Right ventricle myocardium inferior (tissue), 1 donor: Measurements from ENCODE around the gene WDR46. TPM values are rescaled to one million over a fixed set of nuclear protein-coding genes. Genes with fewer than 3 reads are reported as not detected.
A peak's percentile ranks its signal among the peaks of the same experiment; 100 is the strongest.

ENCODE experiments used
- ATAC-seq: fragments of 200-7000 bp; cut with Tn5 transposase; one replicate; pipeline ENCODE4 v1.9.1; 2020; ENCODE audit warnings: mild to moderate bottlenecking, moderate library complexity
- DNase-seq: peaks from one replicate; pipeline ENCODE4 v3.0.0; 2021; ENCODE audit errors: missing footprints
- intact Hi-C: fragments of 100-400 bp; cut with DNase I; formaldehyde crosslinking; loops from one replicate; pipeline ENCODE4 v1.11.0; 2022
- total RNA-seq: library from RNA; stranded (reverse); fragmentation: NEBNext Ultra II Directional; extraction: Animal tissue kit (Norgen Biotek cat#: 25700); gene quantifications from one replicate; pipeline ENCODE4 v1.2.1, GENCODE V29; 2021
- donor health status: DM: no; HTN: yes; CAD: no; lungs with severe emphysema.

Gene WDR46
- total RNA-seq, 1 donor from 2014 or later: 15.9 TPM

DNA sequence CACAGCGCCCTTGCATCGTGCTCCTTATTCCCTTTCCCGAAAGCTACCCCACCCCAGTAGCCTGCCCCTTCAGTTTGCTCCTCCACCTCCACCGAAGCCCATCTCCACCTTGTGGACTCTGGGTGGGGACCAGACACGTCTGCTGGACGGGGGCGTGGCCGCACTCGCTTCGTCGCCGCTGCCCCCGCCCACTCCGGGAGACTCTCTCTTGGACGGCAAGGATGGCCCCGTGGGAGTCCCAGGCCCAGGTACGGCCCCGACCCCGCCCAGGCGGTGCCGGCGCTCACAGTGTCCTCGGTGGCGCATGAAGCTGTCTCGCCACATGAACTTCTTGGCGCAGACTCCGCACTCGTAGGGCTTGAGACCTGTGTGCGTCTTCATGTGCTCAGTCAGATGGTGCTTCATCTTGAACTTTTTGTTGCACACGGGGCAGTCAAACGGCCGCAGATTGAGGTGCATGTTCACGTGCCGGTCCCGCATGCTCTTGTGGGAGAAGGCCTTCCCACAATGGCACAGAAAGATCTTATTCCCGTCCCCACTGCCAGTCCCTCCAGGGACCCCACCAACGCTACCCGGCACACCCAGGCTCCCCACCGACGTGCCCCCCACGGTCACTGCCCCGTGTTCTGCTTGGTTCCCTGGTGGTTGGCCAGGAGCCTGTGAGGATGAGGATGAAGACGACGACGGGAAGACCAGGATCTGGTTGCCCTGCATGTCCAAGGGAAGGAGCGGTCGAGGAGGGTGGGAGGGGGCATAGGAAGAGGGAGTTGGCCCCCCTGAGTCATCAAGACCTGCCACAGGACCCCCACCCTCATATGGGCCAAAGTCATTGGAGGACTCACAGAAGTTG, 26.1 kb upstream of the WDR46 start:
- ATAC-seq: no peak
- DNase-seq: no peak
- intact Hi-C loops: loop anchor here (2.0 kb wide), 1 partner anchor 16 kb away; the partner anchor contains the start of gene RGL2

- no peak for DNase-seq
- intact Hi-C loops: loop anchor here (2.0 kb wide), 1 partner anchor 16 kb away; the partner anchor contains the start of gene RGL2
- ATAC-seq: peak; percentile 21
These were observed 25.5 kb upstream of the WDR46 start for GRCh38 chr6:33314515-33314942.

DNA sequence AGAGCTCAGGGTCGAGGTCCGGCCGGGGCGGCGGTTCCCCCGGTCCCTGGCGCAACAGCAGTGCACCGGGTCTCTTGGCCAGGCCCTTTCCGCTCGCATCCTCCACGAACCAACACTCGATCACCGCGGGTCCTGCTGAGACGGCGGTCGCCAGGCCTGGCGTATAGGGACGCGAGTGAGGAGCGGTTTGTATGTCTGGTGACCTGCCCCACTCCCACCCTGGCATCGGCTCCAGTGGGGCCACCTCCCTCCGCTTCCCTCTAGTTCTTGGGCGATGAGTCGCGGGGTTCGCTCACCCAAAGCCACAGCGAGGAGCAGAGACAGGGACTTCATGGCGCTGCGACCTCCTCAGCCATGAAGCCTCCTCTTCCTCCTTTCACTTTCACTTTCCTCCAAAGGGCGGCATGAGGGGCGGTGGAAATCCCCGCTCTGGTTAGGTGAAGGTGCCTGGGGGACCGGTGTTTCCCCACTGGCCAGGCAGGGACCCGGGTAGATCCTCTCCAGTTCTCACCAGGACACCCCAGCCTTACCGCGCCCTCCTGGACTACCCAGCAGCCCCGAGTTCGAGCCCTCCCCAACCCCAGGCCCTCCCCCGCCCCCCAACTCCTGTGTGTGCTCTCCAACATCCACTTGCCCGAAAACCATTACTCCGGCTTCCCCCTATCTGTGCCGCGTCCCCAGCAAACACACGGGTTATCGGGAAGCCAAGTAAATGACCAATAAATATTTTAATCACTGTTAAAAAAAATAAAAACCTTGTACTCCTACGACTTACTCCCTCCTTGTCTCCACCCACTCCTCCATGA, 24.9 kb upstream of the WDR46 start, which contains the start of gene TAPBP:
TSS of gene TAPBP (minus strand) at position 370 of the 806 bp plus-strand sequence. CDS start at position 333, 37 bp downstream.
- intact Hi-C loops: loop anchor here (2.0 kb wide), 1 partner anchor 15 kb away; the partner anchor contains the start of gene RGL2
- DNase-seq: peak; percentile 78
- peak; percentile 11 for ATAC-seq

DNA sequence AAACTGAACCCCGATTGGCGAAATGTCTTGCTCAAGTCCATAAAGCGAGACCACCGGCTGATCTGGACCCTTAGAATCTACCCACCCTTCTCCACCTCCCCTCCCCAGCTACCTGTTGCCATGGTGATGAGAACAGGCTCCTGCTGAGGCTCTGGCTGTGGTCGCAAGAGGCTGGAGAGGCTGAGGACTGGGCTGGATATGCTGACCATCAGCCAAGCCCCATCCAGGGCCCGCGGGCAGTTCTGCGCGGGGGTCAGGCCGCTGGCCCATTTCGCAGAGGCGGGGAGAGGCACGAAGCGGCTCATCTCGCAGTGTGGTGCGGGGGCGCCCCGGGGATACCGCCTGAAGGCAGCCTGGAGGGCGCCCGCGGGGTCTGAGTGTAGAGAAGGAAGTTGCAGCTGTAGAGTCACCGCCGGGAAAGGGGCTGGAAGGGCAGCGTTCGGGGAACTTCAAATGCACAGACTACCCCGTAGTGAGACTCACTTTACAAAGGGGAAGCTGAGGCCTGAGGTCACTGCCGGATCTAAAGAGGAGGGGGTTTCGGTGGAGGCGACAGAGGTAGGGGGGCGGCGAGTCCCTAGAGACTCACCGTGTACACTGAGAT, 24.2 kb upstream of the WDR46 start:
- ATAC-seq (no peak), DNase-seq (peak; percentile 87)
- intact Hi-C loops: no loop called here

- DNase-seq (no peak), ATAC-seq (no peak)
- intact Hi-C loops: no loop called here
These were observed 23.5 kb upstream of the WDR46 start for GRCh38 chr6:33312361-33313104.

DNA sequence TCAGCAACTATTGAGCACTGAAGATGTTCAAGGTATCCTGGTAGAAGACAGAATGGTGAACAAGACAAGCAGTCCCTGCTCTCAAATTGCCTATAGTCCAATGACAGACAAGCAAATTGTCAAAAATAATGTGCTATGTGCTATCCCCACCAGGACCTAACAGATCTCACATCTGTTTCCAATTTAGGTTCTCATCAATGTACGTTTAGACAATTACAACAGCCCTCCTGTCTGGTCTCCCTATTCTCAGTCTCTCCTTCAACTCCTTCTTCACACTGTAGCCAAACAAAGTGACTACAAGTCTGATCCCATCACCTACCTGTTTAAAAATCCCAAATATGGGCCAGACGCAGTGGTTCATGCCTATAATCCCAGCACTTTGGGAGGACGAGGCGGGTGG, 17.3 kb upstream of the WDR46 start:
- intact Hi-C loops: no loop called here
- DNase-seq (no peak), ATAC-seq (no peak)

DNA sequence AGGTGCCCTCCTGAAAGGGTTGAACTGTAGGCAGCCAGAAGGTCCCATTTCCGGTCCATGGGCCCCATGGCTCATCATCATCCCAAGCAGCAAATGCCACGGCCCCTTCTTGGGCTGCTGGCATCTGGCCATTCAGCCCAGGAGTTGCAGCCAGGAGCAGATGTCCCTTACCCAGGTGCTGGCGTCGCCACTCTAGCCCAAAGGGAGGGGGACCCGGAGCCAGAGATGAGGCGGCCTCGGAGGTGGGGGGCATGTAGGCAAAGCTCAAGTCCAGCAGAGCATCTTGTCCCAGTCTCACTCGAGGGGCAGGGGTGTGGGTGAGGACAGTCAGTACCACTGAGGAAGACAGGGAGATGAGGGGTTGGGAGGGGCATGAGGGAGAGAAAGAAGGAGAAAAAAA, 16.0 kb upstream of the WDR46 start:
- DNase-seq: no peak
- ATAC-seq: no peak
- intact Hi-C loops: no loop called here

DNA sequence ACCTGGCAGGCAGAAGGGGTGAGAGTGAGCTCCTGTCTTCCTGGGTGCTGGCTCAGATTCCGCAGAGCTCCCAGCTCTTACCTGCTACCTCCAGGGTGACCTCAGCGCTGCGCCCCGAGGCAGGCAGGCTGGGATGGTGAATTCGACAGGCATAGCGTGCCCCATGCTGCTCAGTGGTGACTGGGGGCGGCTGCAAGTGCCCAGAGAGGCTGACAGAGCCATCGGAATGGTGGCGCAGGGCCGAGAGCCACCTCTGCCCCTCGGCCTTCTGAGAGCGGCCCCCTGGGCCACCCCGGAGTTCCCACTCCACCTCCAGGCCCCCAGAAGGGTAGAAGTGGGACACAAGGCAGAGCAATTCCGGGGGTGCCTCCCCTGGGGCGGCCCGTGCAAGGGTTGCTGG, 15.2 kb upstream of the WDR46 start:
- DNase-seq (no peak), ATAC-seq (no peak)
- intact Hi-C loops: no loop called here

DNA sequence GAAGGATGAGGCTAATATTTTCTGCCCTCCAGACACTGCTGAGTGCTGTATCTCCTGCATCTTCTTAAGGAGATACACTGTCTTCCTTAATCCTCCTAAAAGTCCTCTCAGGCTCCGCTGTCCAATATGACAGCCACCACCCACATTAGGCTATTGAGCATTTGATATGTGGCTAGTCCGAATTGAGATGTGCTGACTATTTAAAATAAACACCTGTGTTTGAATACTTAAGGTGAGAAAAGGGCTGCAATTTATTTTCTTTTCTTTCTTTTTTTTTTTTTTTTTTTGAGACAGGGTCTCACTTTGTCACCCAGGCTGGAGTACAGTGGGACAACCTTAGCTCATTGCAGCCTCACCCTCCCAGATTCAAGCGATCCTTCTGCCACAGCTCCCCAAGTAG, 12.8 kb upstream of the WDR46 start:
- no peak for ATAC-seq
- no peak for DNase-seq
- intact Hi-C loops: no loop called here

DNA sequence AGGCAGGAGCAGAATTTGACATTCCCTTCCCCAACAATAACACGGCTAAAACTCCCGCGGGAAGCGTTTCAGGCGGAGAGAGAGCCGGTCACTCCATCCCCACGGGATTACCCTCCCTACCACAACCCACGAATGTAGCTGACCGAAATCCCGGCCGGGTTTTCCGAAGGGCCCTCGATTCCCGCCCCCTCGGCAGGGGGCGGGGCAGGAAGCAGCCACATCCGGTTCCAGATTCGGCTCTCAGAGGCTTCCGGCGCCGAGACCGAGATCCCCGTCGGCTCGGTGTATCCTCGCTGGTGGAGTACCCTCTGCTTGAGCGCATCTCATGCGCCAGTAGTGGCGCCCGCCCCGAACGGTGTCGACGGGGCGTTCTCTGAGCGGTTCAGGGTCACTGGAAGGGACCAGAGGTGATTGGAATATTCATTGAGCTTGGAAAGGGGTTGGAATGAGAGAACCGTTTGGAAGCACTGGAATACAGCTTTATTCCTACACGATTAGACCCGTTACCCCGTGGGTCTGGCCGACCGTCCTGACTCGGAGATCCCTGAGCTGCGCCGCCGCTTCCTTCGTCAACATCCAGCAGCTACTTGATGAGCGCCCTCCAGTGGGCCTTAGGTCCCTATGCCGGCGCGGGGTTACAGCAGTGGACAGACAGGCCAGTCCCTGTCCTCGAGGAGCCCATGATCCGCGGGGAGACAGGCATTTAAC, 10.4 kb upstream of the WDR46 start:
- ATAC-seq (peak; percentile 81), DNase-seq (peak; percentile 95)
- intact Hi-C loops: loop anchor here (2.0 kb wide), 1 partner anchor 15 kb away; the partner anchor contains the start of gene TAPBP

DNA sequence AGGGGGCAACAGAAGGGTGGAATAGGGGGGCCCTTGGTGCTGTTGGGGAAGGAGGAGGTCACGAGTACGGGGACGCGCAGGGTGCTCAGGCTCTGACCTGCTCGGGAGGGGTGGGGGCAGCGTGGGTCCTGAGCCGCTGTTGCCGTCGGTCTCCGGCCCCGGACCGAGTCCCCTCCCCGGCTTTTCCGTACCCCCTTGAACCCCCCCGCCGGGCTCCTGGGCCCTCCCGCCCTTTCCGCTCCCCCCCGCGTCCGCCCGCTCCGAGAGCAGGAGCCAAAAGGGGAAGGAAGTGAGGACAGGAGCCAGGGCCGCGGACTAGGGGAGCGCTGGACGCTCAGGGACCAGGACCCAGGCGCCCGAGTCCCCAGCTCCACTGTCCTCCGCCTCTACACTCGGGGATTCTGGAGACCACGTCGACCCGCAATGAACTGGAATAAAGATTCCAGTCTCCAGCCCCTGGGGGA, 9.8 kb upstream of the WDR46 start, which contains the start of gene RGL2:
TSS of gene RGL2 (minus strand) at position 170 of the 464 bp plus-strand sequence. CDS start 332 bp downstream, outside the sequence.
- intact Hi-C loops: loop anchor here (2.0 kb wide), 1 partner anchor 16 kb away; the partner anchor contains the start of gene TAPBP
- ATAC-seq: peak; percentile 80
- peak; percentile 95 for DNase-seq

DNA sequence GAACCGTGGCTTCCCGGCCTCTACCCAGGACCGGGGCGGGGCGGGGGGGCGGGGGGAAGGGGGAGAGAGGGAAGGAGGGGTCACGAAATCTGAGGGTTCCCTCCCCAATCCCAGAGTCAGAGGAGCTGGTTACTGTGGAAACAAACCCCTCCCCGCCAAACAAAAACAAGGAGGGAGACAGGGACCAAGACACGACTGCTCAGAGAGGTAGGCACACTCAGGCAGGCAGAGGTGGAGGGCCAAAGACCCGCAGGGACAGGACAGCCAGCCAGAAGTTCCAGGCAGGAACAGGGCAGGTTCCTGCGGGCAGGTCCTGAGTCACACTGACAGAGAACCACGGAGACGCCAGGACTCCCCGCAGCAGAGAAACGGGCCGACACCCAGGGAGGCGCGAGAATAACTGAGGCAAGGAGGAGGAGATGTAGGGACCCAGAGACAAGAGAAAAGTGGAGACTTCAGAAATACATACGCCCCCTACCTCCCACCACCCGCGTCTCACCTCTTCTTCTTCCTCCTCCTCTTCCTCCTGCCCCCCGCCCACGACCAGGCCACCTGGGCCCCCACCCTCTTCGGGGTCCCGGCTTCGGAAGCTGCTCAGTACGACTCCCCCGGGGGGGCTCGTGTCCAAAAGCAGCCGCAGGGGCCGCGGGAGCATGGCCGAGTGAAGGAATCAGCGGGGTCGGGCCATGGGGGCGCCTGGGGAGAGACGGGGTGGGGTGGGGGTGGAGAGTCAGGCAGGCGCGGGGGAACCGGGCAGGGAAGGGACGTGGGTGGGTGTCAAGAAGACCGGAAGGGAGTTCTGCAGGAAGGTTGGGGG, 9.1 kb upstream of the WDR46 start:
- no peak for DNase-seq
- intact Hi-C loops: loop anchor here (2.0 kb wide), 1 partner anchor 17 kb away; the partner anchor contains the start of gene TAPBP
- peak; percentile 49 for ATAC-seq

GRCh38 chr6:33297406-33297955, 8.4 kb upstream of the WDR46 start:
- intact Hi-C loops: no loop called here
- ATAC-seq: no peak
- DNase-seq: peak; percentile 82

GRCh38 chr6:33296797-33297405, 7.9 kb upstream of the WDR46 start:
- intact Hi-C loops: no loop called here
- ATAC-seq (no peak), DNase-seq (no peak)

DNA sequence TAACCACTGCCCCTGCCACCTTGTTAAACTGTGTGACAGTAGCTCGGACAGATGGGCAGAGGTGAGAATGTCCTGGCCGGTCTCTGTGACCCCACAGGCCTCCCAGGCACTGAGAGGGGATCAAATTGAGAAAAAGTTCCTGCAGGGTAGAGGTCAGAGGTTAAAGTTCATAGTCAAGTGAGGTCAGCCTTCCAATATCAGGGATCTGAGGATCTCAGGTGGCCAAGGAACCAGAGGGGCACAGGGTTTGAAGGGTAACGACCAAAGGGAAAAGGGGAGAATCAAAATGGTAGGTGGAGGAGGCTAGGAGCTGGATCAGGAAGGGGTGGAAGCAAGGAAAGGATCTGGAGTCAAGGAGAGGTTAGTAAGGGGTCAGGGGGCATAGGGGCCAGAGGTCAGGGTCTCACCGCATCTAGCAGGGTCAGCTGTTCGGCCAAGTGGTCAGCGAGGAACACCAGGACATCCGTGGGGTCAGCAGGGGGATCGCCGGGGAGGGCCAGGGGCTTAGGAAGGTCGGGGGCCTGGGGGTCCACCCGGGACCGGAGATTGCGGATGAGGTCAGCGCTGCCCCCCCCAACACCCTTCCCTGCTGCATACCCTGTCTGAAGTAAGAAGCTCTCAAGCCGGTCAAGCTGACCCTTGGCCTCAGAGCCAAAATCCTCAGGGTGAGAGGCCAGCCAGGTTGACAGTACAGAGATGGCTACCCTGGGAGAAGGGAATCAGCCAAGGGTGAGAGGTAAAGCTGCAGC, 6.8 kb upstream of the WDR46 start:
- intact Hi-C loops: no loop called here
- DNase-seq (no peak), ATAC-seq (no peak)
